HUES48 (cell line): ENCODE results near the gene KMT2E.

Experiments
- H3K27ac ChIP-seq: one replicate; pipeline ENCODE4 v1.7.0; 2013; ENCODE audit warnings: low read depth, low read length, inconsistent platforms
- H3K27me3 ChIP-seq: 2 replicates; pipeline ENCODE4 v1.6.1; 2013; ENCODE audit warnings: mild to moderate bottlenecking, low read length; ENCODE audit not compliant: control insufficient read depth, insufficient read depth
- H3K36me3 ChIP-seq: 2 replicates; pipeline ENCODE4 v1.6.1; 2013; ENCODE audit warnings: low read length; ENCODE audit not compliant: control insufficient read depth, insufficient read depth
- H3K4me1 ChIP-seq: 2 replicates; pipeline ENCODE4 v1.6.1; 2013; ENCODE audit warnings: mild to moderate bottlenecking, low read length; ENCODE audit not compliant: control insufficient read depth, insufficient read depth
- H3K4me3 ChIP-seq: 2 replicates; pipeline ENCODE4 v1.5.1; 2013; ENCODE audit warnings: mild to moderate bottlenecking, low read depth, low read length
- H3K9ac ChIP-seq: 2 replicates; pipeline ENCODE4 v1.6.1; 2013; ENCODE audit warnings: mild to moderate bottlenecking, low read depth, low read length, moderate library complexity
- H3K9me3 ChIP-seq: 2 replicates; pipeline ENCODE4 v1.6.1; 2013; ENCODE audit warnings: low read length; ENCODE audit not compliant: control insufficient read depth, insufficient read depth

The KMT2E gene

GRCh38 chr7:105132835-105133234, 118.8 kb downstream of the KMT2E start:
- Histone ChIP-seq H3K4me1 (peaks cover 5% of the 10 kb centered on the region; the same call in 1 of the 2 replicates), H3K9me3 (no peaks in the 10 kb centered on the region), H3K4me3 (no peak overlapping the region), H3K9ac (no peak overlapping the region), H3K27me3 (no peaks in the 10 kb centered on the region), H3K27ac (no peak overlapping the region), H3K36me3 (0 out of 2 replicates have a peak, but pooled peaks cover 11% of the 10 kb centered on the region)

- no peaks in the 10 kb centered on the region for H3K27me3 ChIP-seq
- no peak overlapping the region for H3K4me3 ChIP-seq
- no peak overlapping the region for H3K9ac ChIP-seq
- peaks cover 5% of the 10 kb centered on the region; the same call in 1 of the 2 replicates for H3K4me1 ChIP-seq
- no peaks in the 10 kb centered on the region for H3K9me3 ChIP-seq
- peaks cover 15% of the 10 kb centered on the region; the same call in 1 of the 2 replicates for H3K36me3 ChIP-seq
- H3K27ac ChIP-seq = no peak overlapping the region
Observed at GRCh38 chr7:105133358-105133757, 119.4 kb downstream of the KMT2E start.

- H3K36me3 ChIP-seq = peaks cover 21% of the 10 kb centered on the region; the same call in 1 of the 2 replicates
- peaks cover 5% of the 10 kb centered on the region; the same call in 1 of the 2 replicates for H3K4me1 ChIP-seq
- no peak overlapping the region for H3K4me3 ChIP-seq
- no peaks in the 10 kb centered on the region for H3K9me3 ChIP-seq
- H3K9ac ChIP-seq = no peak overlapping the region
- no peaks in the 10 kb centered on the region for H3K27me3 ChIP-seq
- no peak overlapping the region for H3K27ac ChIP-seq
Observed at GRCh38 chr7:105133986-105134655, 120.1 kb downstream of the KMT2E start.

GRCh38 chr7:105136221-105136620, 122.2 kb downstream of the KMT2E start:
- Histone ChIP-seq H3K27me3 (no peaks in the 10 kb centered on the region), H3K9me3 (no peaks in the 10 kb centered on the region), H3K9ac (no peak overlapping the region), H3K4me3 (no peak overlapping the region), H3K4me1 (0 out of 2 replicates have a peak, but pooled peaks cover 3% of the 10 kb centered on the region), H3K36me3 (peaks cover 32% of the 10 kb centered on the region), H3K27ac (no peak overlapping the region)

GRCh38 chr7:105137898-105138297, 123.9 kb downstream of the KMT2E start:
- Histone ChIP-seq H3K36me3 (peaks cover 36% of the 10 kb centered on the region), H3K27ac (no peak overlapping the region), H3K27me3 (no peaks in the 10 kb centered on the region), H3K9ac (no peak overlapping the region), H3K9me3 (no peaks in the 10 kb centered on the region), H3K4me1 (0 out of 2 replicates have a peak, but pooled peaks cover 4% of the 10 kb centered on the region), H3K4me3 (no peak overlapping the region)

- peaks cover 34% of the 10 kb centered on the region for H3K36me3 ChIP-seq
- no peaks in the 10 kb centered on the region for H3K27me3 ChIP-seq
- H3K4me3 ChIP-seq = no peak overlapping the region
- no peak overlapping the region for H3K9ac ChIP-seq
- H3K27ac ChIP-seq = no peak overlapping the region
- no peaks in the 10 kb centered on the region for H3K9me3 ChIP-seq
- H3K4me1 ChIP-seq = 0 out of 2 replicates have a peak, but pooled peaks cover 4% of the 10 kb centered on the region
Observed at GRCh38 chr7:105139381-105139780, 125.4 kb downstream of the KMT2E start.

GRCh38 chr7:105141068-105141467, 127.1 kb downstream of the KMT2E start:
- H3K9ac ChIP-seq = no peak overlapping the region
- H3K36me3 ChIP-seq = peaks cover 34% of the 10 kb centered on the region
- no peaks in the 10 kb centered on the region for H3K9me3 ChIP-seq
- no peak overlapping the region for H3K4me3 ChIP-seq
- no peaks in the 10 kb centered on the region for H3K27me3 ChIP-seq
- H3K4me1 ChIP-seq = 0 out of 2 replicates have a peak, but pooled peaks cover 4% of the 10 kb centered on the region
- no peak overlapping the region for H3K27ac ChIP-seq

GRCh38 chr7:105149827-105150226, 135.8 kb downstream of the KMT2E start:
- no peak overlapping the region for H3K27ac ChIP-seq

GRCh38 chr7:105151152-105151551, 137.1 kb downstream of the KMT2E start:
- Histone ChIP-seq H3K9me3 (no peaks in the 10 kb centered on the region), H3K4me1 (no peaks in the 10 kb centered on the region), H3K27me3 (no peaks in the 10 kb centered on the region), H3K4me3 (no peak overlapping the region), H3K9ac (no peak overlapping the region), H3K27ac (no peak overlapping the region), H3K36me3 (peaks cover 10% of the 10 kb centered on the region; the same call in 1 of the 2 replicates)

More at GRCh38 chr7:105149827-105150226, 135.8 kb downstream of the KMT2E start:
- Histone ChIP-seq H3K9me3 (no peaks in the 10 kb centered on the region), H3K4me3 (no peak overlapping the region), H3K9ac (no peak overlapping the region), H3K27me3 (no peaks in the 10 kb centered on the region), H3K36me3 (0 out of 2 replicates have a peak, but pooled peaks cover 8% of the 10 kb centered on the region), H3K4me1 (no peaks in the 10 kb centered on the region)

- no peaks in the 10 kb centered on the region for H3K4me1 ChIP-seq
- no peak overlapping the region for H3K27ac ChIP-seq
- H3K9ac ChIP-seq = no peak overlapping the region
- no peak overlapping the region for H3K4me3 ChIP-seq
- H3K9me3 ChIP-seq = no peaks in the 10 kb centered on the region
- H3K27me3 ChIP-seq = no peaks in the 10 kb centered on the region
- peaks cover 6% of the 10 kb centered on the region for H3K36me3 ChIP-seq
Observed at GRCh38 chr7:105153531-105153930, 139.5 kb downstream of the KMT2E start.

GRCh38 chr7:105154084-105154483, 140.1 kb downstream of the KMT2E start:
- Histone ChIP-seq H3K27me3 (no peaks in the 10 kb centered on the region), H3K36me3 (peaks cover 6% of the 10 kb centered on the region), H3K4me3 (no peak overlapping the region), H3K9ac (no peak overlapping the region), H3K27ac (no peak overlapping the region), H3K4me1 (no peaks in the 10 kb centered on the region), H3K9me3 (no peaks in the 10 kb centered on the region)
